ENCODE measurements around the gene ZMYND10. TPM values are rescaled to one million over a fixed set of nuclear protein-coding genes. Genes with fewer than 3 reads are reported as not detected.
A peak's percentile ranks its signal among the peaks of the same experiment; 100 is the strongest.

Gene ZMYND10
- total RNA-seq, 1 donor, result 2.9 TPM

DNA sequence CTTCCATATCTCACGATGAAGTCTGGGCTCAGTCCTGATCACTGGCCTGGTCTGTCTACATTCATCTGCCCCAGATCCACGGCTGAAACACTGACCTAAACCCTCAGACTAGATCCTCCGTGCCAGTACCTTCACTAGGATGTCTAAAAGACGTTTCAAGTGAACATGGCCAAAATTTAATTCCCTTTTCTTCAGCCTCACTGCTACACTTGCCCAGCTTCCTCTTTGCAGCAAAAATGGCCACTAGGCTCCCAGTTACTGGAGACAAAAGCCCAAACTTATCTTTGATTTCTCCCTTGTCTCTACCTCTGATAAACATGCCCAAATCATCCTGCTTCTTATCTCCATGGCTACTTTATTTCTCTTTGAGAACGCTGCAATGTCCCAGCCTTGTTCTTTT is 6.6 kb downstream of the ZMYND10 start:
- Histone ChIP-seq H3K9me3 (ENCODE audit: low read depth, low read length) (no peaks in the 10 kb centered on the region), H3K36me3 (ENCODE audit: insufficient read depth, low read length) (no peaks in the 10 kb centered on the region), H3K79me2 (ENCODE audit: insufficient read depth, low read length) (peaks cover 60% of the 10 kb centered on the region), H3K4me1 (ENCODE audit: insufficient read depth, low read length) (peaks cover 54% of the 10 kb centered on the region), H3K4me2 (ENCODE audit: insufficient read depth, low read length) (peak overlapping the region; percentile 5), H3K27ac (ENCODE audit: low read depth, low read length) (peak overlapping the region; percentile 4), H3K4me3 (ENCODE audit: insufficient read depth, low read length) (no peak overlapping the region), H2AFZ (ENCODE audit: low read length) (no peak overlapping the region), H4K20me1 (ENCODE audit: insufficient read depth, low read length) (peaks cover 20% of the 10 kb centered on the region), H3K27me3 (ENCODE audit: insufficient read depth, low read length) (no peaks in the 10 kb centered on the region)
- TF ChIP-seq, protein P1, sequence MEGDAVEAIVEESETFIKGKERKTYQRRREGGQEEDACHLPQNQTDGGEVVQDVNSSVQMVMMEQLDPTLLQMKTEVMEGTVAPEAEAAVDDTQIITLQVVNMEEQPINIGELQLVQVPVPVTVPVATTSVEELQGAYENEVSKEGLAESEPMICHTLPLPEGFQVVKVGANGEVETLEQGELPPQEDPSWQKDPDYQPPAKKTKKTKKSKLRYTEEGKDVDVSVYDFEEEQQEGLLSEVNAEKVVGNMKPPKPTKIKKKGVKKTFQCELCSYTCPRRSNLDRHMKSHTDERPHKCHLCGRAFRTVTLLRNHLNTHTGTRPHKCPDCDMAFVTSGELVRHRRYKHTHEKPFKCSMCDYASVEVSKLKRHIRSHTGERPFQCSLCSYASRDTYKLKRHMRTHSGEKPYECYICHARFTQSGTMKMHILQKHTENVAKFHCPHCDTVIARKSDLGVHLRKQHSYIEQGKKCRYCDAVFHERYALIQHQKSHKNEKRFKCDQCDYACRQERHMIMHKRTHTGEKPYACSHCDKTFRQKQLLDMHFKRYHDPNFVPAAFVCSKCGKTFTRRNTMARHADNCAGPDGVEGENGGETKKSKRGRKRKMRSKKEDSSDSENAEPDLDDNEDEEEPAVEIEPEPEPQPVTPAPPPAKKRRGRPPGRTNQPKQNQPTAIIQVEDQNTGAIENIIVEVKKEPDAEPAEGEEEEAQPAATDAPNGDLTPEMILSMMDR (IDR thresholded peaks at IDR 0.05; ENCODE audit: extremely low read depth, low read depth, low read length), result no peak
- DNase-seq (ENCODE audit: insufficient read length, low spot score, missing footprints), result no peak

- peak overlapping the region; percentile 84 for H3K27ac ChIP-seq (ENCODE audit: low read depth, low read length)
- TF ChIP-seq, protein P1 (IDR thresholded peaks at IDR 0.05; ENCODE audit: extremely low read depth, low read depth, low read length), result no peak
- H4K20me1 ChIP-seq (ENCODE audit: insufficient read depth, low read length), result peaks cover 27% of the 10 kb centered on the region
- H3K9me3 ChIP-seq (ENCODE audit: low read depth, low read length), result no peaks in the 10 kb centered on the region
- H3K4me2 ChIP-seq (ENCODE audit: insufficient read depth, low read length), result peak overlapping the region; percentile 83
- peaks cover 64% of the 10 kb centered on the region for H3K4me1 ChIP-seq (ENCODE audit: insufficient read depth, low read length)
- DNase-seq (ENCODE audit: insufficient read length, low spot score, missing footprints), result peak; percentile 100
- H2AFZ ChIP-seq (ENCODE audit: low read length), result peak overlapping the region; percentile 88
- peak overlapping the region; percentile 90 for H3K4me3 ChIP-seq (ENCODE audit: insufficient read depth, low read length)
- no peaks in the 10 kb centered on the region for H3K27me3 ChIP-seq (ENCODE audit: insufficient read depth, low read length)
- H3K36me3 ChIP-seq (ENCODE audit: insufficient read depth, low read length), result peaks cover 2% of the 10 kb centered on the region
- peaks cover 76% of the 10 kb centered on the region for H3K79me2 ChIP-seq (ENCODE audit: insufficient read depth, low read length)
These were observed 8.2 kb downstream of the ZMYND10 start for GRCh38 chr3:50337175-50337861.

GRCh38 chr3:50336452-50337174 is 8.9 kb downstream of the ZMYND10 start:
- Histone ChIP-seq H3K4me1 (ENCODE audit: insufficient read depth, low read length) (peaks cover 64% of the 10 kb centered on the region), H4K20me1 (ENCODE audit: insufficient read depth, low read length) (peaks cover 33% of the 10 kb centered on the region), H3K79me2 (ENCODE audit: insufficient read depth, low read length) (peaks cover 83% of the 10 kb centered on the region), H3K27me3 (ENCODE audit: insufficient read depth, low read length) (no peaks in the 10 kb centered on the region), H2AFZ (ENCODE audit: low read length) (peak overlapping the region; percentile 25), H3K36me3 (ENCODE audit: insufficient read depth, low read length) (peaks cover 9% of the 10 kb centered on the region), H3K4me2 (ENCODE audit: insufficient read depth, low read length) (peak overlapping the region; percentile 83), H3K4me3 (ENCODE audit: insufficient read depth, low read length) (peak overlapping the region; percentile 90), H3K27ac (ENCODE audit: low read depth, low read length) (peak overlapping the region; percentile 84), H3K9me3 (ENCODE audit: low read depth, low read length) (no peaks in the 10 kb centered on the region)
- peak; percentile 81 for DNase-seq (ENCODE audit: insufficient read length, low spot score, missing footprints)
- TF ChIP-seq, protein P1 (IDR thresholded peaks at IDR 0.05; ENCODE audit: extremely low read depth, low read depth, low read length), result no peak
